ENCODE results near the gene ECEL1. TPM values are rescaled to one million over a fixed set of nuclear protein-coding genes. Genes with fewer than 3 reads are reported as not detected.
"Not testable (repeated sequence)": the region's sequence is repeated elsewhere in the genome, so short reads cannot be mapped to it uniquely, and the experiment has no call there.

Gene ECEL1
- total RNA-seq, 1 donor from 2014 or later, result not detected

- intact Hi-C loops (cut with micrococcal nuclease), result no loop called here
These were observed 27.5 kb downstream of the ECEL1 start for GRCh38 chr2:232460171-232460570.

GRCh38 chr2:232459419-232460035 is 28.1 kb downstream of the ECEL1 start:
- intact Hi-C loops (cut with micrococcal nuclease), result no loop called here

GRCh38 chr2:232458661-232459418 is 28.8 kb downstream of the ECEL1 start:
- intact Hi-C loops (cut with micrococcal nuclease), result no loop called here

- intact Hi-C loops (cut with micrococcal nuclease), result no loop called here
These were observed 29.5 kb downstream of the ECEL1 start for GRCh38 chr2:232458051-232458660.

GRCh38 chr2:232457121-232458011 is 30.3 kb downstream of the ECEL1 start:
- intact Hi-C loops (cut with micrococcal nuclease), result no loop called here

GRCh38 chr2:232456296-232457120 is 31.1 kb downstream of the ECEL1 start:
- intact Hi-C loops (cut with micrococcal nuclease), result no loop called here

- intact Hi-C loops (cut with micrococcal nuclease), result no loop called here
These were observed 32.0 kb downstream of the ECEL1 start, which contains the start of gene ALPI for GRCh38 chr2:232455426-232456255. Gene ALPI (plus strand): TSS chr2:232456153. CDS start chr2:232456200, 47 bp downstream.

- intact Hi-C loops (cut with micrococcal nuclease), result no loop called here
These were observed 33.0 kb downstream of the ECEL1 start for GRCh38 chr2:232454630-232455029.

- intact Hi-C loops (cut with micrococcal nuclease), result not testable (repeated sequence)
These were observed 36.0 kb downstream of the ECEL1 start for GRCh38 chr2:232451645-232452044.

- intact Hi-C loops (cut with micrococcal nuclease), result no loop called here
These were observed 37.7 kb downstream of the ECEL1 start for GRCh38 chr2:232449964-232450363.

- intact Hi-C loops (cut with micrococcal nuclease), result no loop called here
These were observed 39.3 kb downstream of the ECEL1 start for GRCh38 chr2:232448304-232448690.

- intact Hi-C loops (cut with micrococcal nuclease), result loop anchor here (1.0 kb wide), 1 partner anchor 75 kb away; no protein-coding TSS in a partner anchor
These were observed 39.9 kb downstream of the ECEL1 start for GRCh38 chr2:232447638-232448303.

GRCh38 chr2:232447091-232447620 is 40.5 kb downstream of the ECEL1 start:
- intact Hi-C loops (cut with micrococcal nuclease), result loop anchor here (1.0 kb wide), 1 partner anchor 75 kb away; no protein-coding TSS in a partner anchor

- intact Hi-C loops (cut with micrococcal nuclease), result not testable (repeated sequence)
These were observed 41.3 kb downstream of the ECEL1 start for GRCh38 chr2:232446266-232446777.

GRCh38 chr2:232445149-232445885 is 42.3 kb downstream of the ECEL1 start:
- intact Hi-C loops (cut with micrococcal nuclease), result not testable (repeated sequence)

GRCh38 chr2:232444409-232445148 is 43.1 kb downstream of the ECEL1 start:
- intact Hi-C loops (cut with micrococcal nuclease), result loop anchor here (1.0 kb wide), 1 partner anchor 538 kb away; no protein-coding TSS in a partner anchor
